Natural killer cell treated with Interleukin-12 subunit alpha and Interleukin-12 subunit beta and Interleukin-15 and Interleukin-18, amount 100 ng/mL, for 72 hours (primary cell): ENCODE data around the gene CHCHD6. TPM values are rescaled to one million over a fixed set of nuclear protein-coding genes. Genes with fewer than 3 reads are reported as not detected.
A peak's percentile ranks its signal among the peaks of the same experiment; 100 is the strongest.

Source experiments
- ATAC-seq, 2 donors: fragments of 150-1000 bp; cut with Tn5 transposase in 1 of 2; sonication (Bioruptor Pico), chemical (Tn5 transposase) in 1 of 2; 2 replicates each; pipeline ENCODE4 v1.10.0; 2021
- DNase-seq: peaks from one replicate; pipeline ENCODE4 v3.0.0; 2022; ENCODE audit warnings: low spot score
- H3K27ac Mint-ChIP-seq, 2 donors: 1 replicate in 1 of 2; 2 replicates in 1 of 2; pipeline ENCODE4 v1.8.0; 2022; ENCODE audit warnings: mixed read lengths in 2 of 2, mild to moderate bottlenecking in 1 of 2, moderate library complexity in 1 of 2
- H3K27me3 Mint-ChIP-seq, 2 donors: 1 replicate in 1 of 2; 2 replicates in 1 of 2; pipeline ENCODE4 v1.8.0; 2022; ENCODE audit warnings: mixed read lengths in 2 of 2
- H3K36me3 Mint-ChIP-seq: one replicate; pipeline ENCODE4 v1.8.0; 2022; ENCODE audit warnings: mixed read lengths
- H3K4me1 Mint-ChIP-seq, 2 donors: 1 replicate in 1 of 2; 2 replicates in 1 of 2; pipeline ENCODE4 v1.8.0; 2022; ENCODE audit warnings: low read depth in 2 of 2, mixed read lengths in 2 of 2, mild to moderate bottlenecking in 1 of 2
- H3K4me3 Mint-ChIP-seq: one replicate; pipeline ENCODE4 v1.8.0; 2022; ENCODE audit warnings: mixed read lengths
- H3K9me3 Mint-ChIP-seq: 2 replicates; pipeline ENCODE4 v1.8.0; 2022; ENCODE audit warnings: mixed read lengths
- total RNA-seq, 2 donors: library from RNA; stranded (reverse); gene quantifications; one replicate each; pipeline ENCODE4 v1.2.3, GENCODE V29; 2022

Gene CHCHD6
- total RNA-seq, 2 donors from 2014 or later = 8.0 to 13.3 TPM

GRCh38 chr3:126836220-126836860 is 132.3 kb downstream of the CHCHD6 start:
- Mint-ChIP-seq H3K9me3 (no peaks in the 10 kb centered on the region), H3K4me1 (no peaks in the 10 kb centered on the region), H3K36me3 (no peaks in the 10 kb centered on the region), H3K27ac (no peak overlapping the region), H3K27me3 (no peaks in the 10 kb centered on the region), H3K4me3 (no peak overlapping the region)
- no peak for DNase-seq
- ATAC-seq = peak in 1 of 2 donors; percentile 22

GRCh38 chr3:126837773-126838172 is 133.7 kb downstream of the CHCHD6 start:
- H3K4me1 Mint-ChIP-seq = no peaks in the 10 kb centered on the region
- H3K27me3 Mint-ChIP-seq = no peaks in the 10 kb centered on the region
- no peaks in the 10 kb centered on the region for H3K36me3 Mint-ChIP-seq
- DNase-seq (no peak), ATAC-seq (no peak)
- H3K9me3 Mint-ChIP-seq = no peaks in the 10 kb centered on the region
- no peak overlapping the region for H3K27ac Mint-ChIP-seq
- H3K4me3 Mint-ChIP-seq = no peak overlapping the region

- Mint-ChIP-seq H3K4me1 (no peaks in the 10 kb centered on the region), H3K27me3 (peaks cover 4 to 9% of the 10 kb centered on the region in 2 donors), H3K27ac (no peak overlapping the region), H3K9me3 (no peaks in the 10 kb centered on the region), H3K36me3 (no peaks in the 10 kb centered on the region), H3K4me3 (no peak overlapping the region)
- DNase-seq (no peak), ATAC-seq (no peak)
Measured at GRCh38 chr3:126845920-126846715, 142.1 kb downstream of the CHCHD6 start.

GRCh38 chr3:126847061-126847460 is 143.0 kb downstream of the CHCHD6 start:
- ATAC-seq (no peak), DNase-seq (no peak)
- H3K4me3 Mint-ChIP-seq = no peak overlapping the region
- no peaks in the 10 kb centered on the region for H3K4me1 Mint-ChIP-seq
- H3K36me3 Mint-ChIP-seq = no peaks in the 10 kb centered on the region
- no peaks in the 10 kb centered on the region for H3K9me3 Mint-ChIP-seq
- no peak overlapping the region for H3K27ac Mint-ChIP-seq
- H3K27me3 Mint-ChIP-seq = peaks cover 4 to 9% of the 10 kb centered on the region in 2 donors

- ATAC-seq (no peak), DNase-seq (no peak)
- H3K4me3 Mint-ChIP-seq = no peak overlapping the region
- no peak overlapping the region for H3K27ac Mint-ChIP-seq
- H3K36me3 Mint-ChIP-seq = no peaks in the 10 kb centered on the region
- H3K4me1 Mint-ChIP-seq = no peaks in the 10 kb centered on the region
- peaks cover 4 to 9% of the 10 kb centered on the region in 2 donors for H3K27me3 Mint-ChIP-seq
- H3K9me3 Mint-ChIP-seq = no peaks in the 10 kb centered on the region
Measured at GRCh38 chr3:126848991-126849390, 145.0 kb downstream of the CHCHD6 start.

- no peak overlapping the region for H3K4me3 Mint-ChIP-seq
- H3K27me3 Mint-ChIP-seq = peaks cover 0 to 1% of the 10 kb centered on the region in 2 donors
- no peaks in the 10 kb centered on the region for H3K36me3 Mint-ChIP-seq
- H3K27ac Mint-ChIP-seq = no peak overlapping the region
- DNase-seq = no peak
- no peak for ATAC-seq
- no peaks in the 10 kb centered on the region for H3K4me1 Mint-ChIP-seq
- no peaks in the 10 kb centered on the region for H3K9me3 Mint-ChIP-seq
Measured at GRCh38 chr3:126849768-126850167, 145.7 kb downstream of the CHCHD6 start.

GRCh38 chr3:126850370-126851085 is 146.5 kb downstream of the CHCHD6 start:
- Mint-ChIP-seq H3K36me3 (no peaks in the 10 kb centered on the region), H3K27ac (no peak overlapping the region), H3K4me1 (no peaks in the 10 kb centered on the region), H3K4me3 (no peak overlapping the region), H3K9me3 (no peaks in the 10 kb centered on the region), H3K27me3 (no peaks in the 10 kb centered on the region)
- DNase-seq (no peak), ATAC-seq (no peak)

GRCh38 chr3:126851382-126851781 is 147.3 kb downstream of the CHCHD6 start:
- DNase-seq = no peak
- H3K4me1 Mint-ChIP-seq = no peaks in the 10 kb centered on the region
- H3K27me3 Mint-ChIP-seq = no peaks in the 10 kb centered on the region
- H3K36me3 Mint-ChIP-seq = no peaks in the 10 kb centered on the region
- no peaks in the 10 kb centered on the region for H3K9me3 Mint-ChIP-seq
- ATAC-seq = no peak
- no peak overlapping the region for H3K27ac Mint-ChIP-seq
- no peak overlapping the region for H3K4me3 Mint-ChIP-seq

- H3K36me3 Mint-ChIP-seq = no peaks in the 10 kb centered on the region
- no peaks in the 10 kb centered on the region for H3K27me3 Mint-ChIP-seq
- H3K27ac Mint-ChIP-seq = no peak overlapping the region
- DNase-seq (no peak), ATAC-seq (no peak)
- no peak overlapping the region for H3K4me3 Mint-ChIP-seq
- no peaks in the 10 kb centered on the region for H3K4me1 Mint-ChIP-seq
- H3K9me3 Mint-ChIP-seq = no peaks in the 10 kb centered on the region
Measured at GRCh38 chr3:126851934-126852333, 147.9 kb downstream of the CHCHD6 start.

GRCh38 chr3:126852511-126852910 is 148.5 kb downstream of the CHCHD6 start:
- no peak overlapping the region for H3K27ac Mint-ChIP-seq
- H3K27me3 Mint-ChIP-seq = no peaks in the 10 kb centered on the region
- H3K9me3 Mint-ChIP-seq = no peaks in the 10 kb centered on the region
- no peaks in the 10 kb centered on the region for H3K4me1 Mint-ChIP-seq
- ATAC-seq = no peak
- no peak for DNase-seq
- H3K4me3 Mint-ChIP-seq = no peak overlapping the region
- no peaks in the 10 kb centered on the region for H3K36me3 Mint-ChIP-seq

GRCh38 chr3:126854666-126855065 is 150.6 kb downstream of the CHCHD6 start:
- no peak overlapping the region for H3K4me3 Mint-ChIP-seq
- DNase-seq (no peak), ATAC-seq (no peak)
- H3K36me3 Mint-ChIP-seq = no peaks in the 10 kb centered on the region
- H3K9me3 Mint-ChIP-seq = no peaks in the 10 kb centered on the region
- no peak overlapping the region for H3K27ac Mint-ChIP-seq
- no peaks in the 10 kb centered on the region for H3K4me1 Mint-ChIP-seq
- no peaks in the 10 kb centered on the region for H3K27me3 Mint-ChIP-seq

- H3K27me3 Mint-ChIP-seq = no peaks in the 10 kb centered on the region
- no peak for ATAC-seq
- H3K27ac Mint-ChIP-seq = no peak overlapping the region
- H3K9me3 Mint-ChIP-seq = no peaks in the 10 kb centered on the region
- no peak for DNase-seq
- no peaks in the 10 kb centered on the region for H3K36me3 Mint-ChIP-seq
- no peaks in the 10 kb centered on the region for H3K4me1 Mint-ChIP-seq
- H3K4me3 Mint-ChIP-seq = no peak overlapping the region
Measured at GRCh38 chr3:126855374-126855773, 151.3 kb downstream of the CHCHD6 start.

GRCh38 chr3:126857928-126858327 is 153.9 kb downstream of the CHCHD6 start:
- ATAC-seq = no peak
- H3K27me3 Mint-ChIP-seq = no peaks in the 10 kb centered on the region
- no peak for DNase-seq
- H3K9me3 Mint-ChIP-seq = no peaks in the 10 kb centered on the region
- no peak overlapping the region for H3K27ac Mint-ChIP-seq
- no peaks in the 10 kb centered on the region for H3K4me1 Mint-ChIP-seq
- H3K36me3 Mint-ChIP-seq = no peaks in the 10 kb centered on the region
- no peak overlapping the region for H3K4me3 Mint-ChIP-seq

- DNase-seq (no peak), ATAC-seq (no peak)
- Mint-ChIP-seq H3K4me1 (no peaks in the 10 kb centered on the region), H3K27ac (no peak overlapping the region), H3K9me3 (no peaks in the 10 kb centered on the region), H3K27me3 (no peaks in the 10 kb centered on the region), H3K4me3 (no peak overlapping the region), H3K36me3 (no peaks in the 10 kb centered on the region)
Measured at GRCh38 chr3:126858401-126858800, 154.4 kb downstream of the CHCHD6 start.
